Liver (tissue), 9 donors: ENCODE data around the gene SLC38A11. TPM values are rescaled to one million over a fixed set of nuclear protein-coding genes. Genes with fewer than 3 reads are reported as not detected.
A peak's percentile ranks its signal among the peaks of the same experiment; 100 is the strongest.

ENCODE experiments used
- DNase-seq: peaks from one replicate; pipeline ENCODE4 v3.0.0-alpha.2; 2017; ENCODE audit warnings: low spot score
- H3K27ac ChIP-seq, 2 donors: one replicate each; pipeline ENCODE4 v1.7.0; 2013; ENCODE audit warnings: inconsistent platforms in 2 of 2, low read length in 2 of 2, control low read depth in 1 of 2, low read depth in 1 of 2, mild to moderate bottlenecking in 1 of 2
- H3K27me3 ChIP-seq, 4 donors: one replicate each; pipeline versions ENCODE4 v1.6.1 to v1.7.0; 2013; ENCODE audit warnings: low read length in 3 of 4, inconsistent platforms in 1 of 4, mild to moderate bottlenecking in 1 of 4, moderate library complexity in 1 of 4; ENCODE audit not compliant: control insufficient read depth in 4 of 4, insufficient read depth in 4 of 4
- H3K36me3 ChIP-seq, 4 donors: one replicate each; pipeline versions ENCODE4 v1.6.1 to v1.7.0; 2013; ENCODE audit warnings: low read length in 3 of 4, mild to moderate bottlenecking in 3 of 4, low read depth in 1 of 4, moderate library complexity in 1 of 4; ENCODE audit not compliant: control insufficient read depth in 4 of 4, insufficient read depth in 3 of 4
- H3K4me1 ChIP-seq, 4 donors: one replicate each; pipeline versions ENCODE4 v1.6.1 to v1.7.0; 2013; ENCODE audit warnings: low read length in 3 of 4, mild to moderate bottlenecking in 3 of 4, moderate library complexity in 1 of 4; ENCODE audit not compliant: control insufficient read depth in 4 of 4, insufficient read depth in 4 of 4
- H3K4me3 ChIP-seq, 3 donors: one replicate each; pipeline versions ENCODE4 v1.6.1 to v1.7.0; 2013; ENCODE audit warnings: low read length in 3 of 3, control low read depth in 1 of 3, low read depth in 1 of 3, mild to moderate bottlenecking in 1 of 3
- H3K9ac ChIP-seq, 2 donors: one replicate each; pipeline ENCODE4 v1.7.0; 2013; ENCODE audit warnings: low read length in 2 of 2, mild to moderate bottlenecking in 2 of 2, moderate library complexity in 2 of 2, control low read depth in 1 of 2, low read depth in 1 of 2
- H3K9me3 ChIP-seq, 4 donors: one replicate each; pipeline versions ENCODE4 v1.6.1 to v1.7.0; 2013; ENCODE audit warnings: low read length in 3 of 4; ENCODE audit not compliant: control insufficient read depth in 4 of 4
- ATF3 ChIP-seq: IDR thresholded peaks from 2 replicates; pipeline ENCODE4 v1.6.1; 2016; ENCODE audit warnings: antibody characterized with exemption
- CTCF ChIP-seq: fragments of 150-350 bp; IDR thresholded peaks from 2 replicates; pipeline ENCODE4 v1.5.1; 2017; ENCODE audit warnings: improper control_type of control experiment, low read depth, low read length; ENCODE audit not compliant: missing input control
- FOXA1 ChIP-seq: IDR thresholded peaks from 2 replicates; pipeline ENCODE4 v1.6.1; 2016; ENCODE audit warnings: antibody characterized with exemption
- FOXA2 ChIP-seq: IDR thresholded peaks from 2 replicates; pipeline ENCODE4 v1.6.1; 2016; ENCODE audit warnings: antibody characterized with exemption
- GABPA ChIP-seq, 2 donors: IDR thresholded peaks in 1 of 2; conservative IDR thresholded peaks in 1 of 2; 2 replicates each; pipeline ENCODE4 v1.6.1; 2016; ENCODE audit warnings: antibody characterized with exemption in 2 of 2, mild to moderate bottlenecking in 1 of 2, moderate library complexity in 1 of 2
- HNF4A ChIP-seq, 2 donors: conservative IDR thresholded peaks; 2 replicates each; pipeline ENCODE4 v1.6.1; 2016; ENCODE audit warnings: antibody characterized with exemption in 2 of 2, mild to moderate bottlenecking in 2 of 2
- HNF4G ChIP-seq: IDR thresholded peaks from 2 replicates; pipeline ENCODE4 v1.6.1; 2016; ENCODE audit warnings: antibody characterized with exemption
- JUND ChIP-seq, 2 donors: IDR thresholded peaks; 2 replicates each; pipeline ENCODE4 v1.6.1; 2016; ENCODE audit warnings: antibody characterized with exemption in 2 of 2
- NR2F2 ChIP-seq: IDR thresholded peaks from 2 replicates; pipeline ENCODE4 v1.6.1; 2016; ENCODE audit warnings: antibody characterized with exemption
- RAD21 ChIP-seq, 2 donors: IDR thresholded peaks; 2 replicates each; pipeline ENCODE4 v1.6.1; 2016; ENCODE audit warnings: antibody characterized with exemption in 2 of 2, mild to moderate bottlenecking in 2 of 2
- REST ChIP-seq: IDR thresholded peaks from 2 replicates; pipeline ENCODE4 v1.6.1; 2016; ENCODE audit warnings: antibody characterized with exemption, mild to moderate bottlenecking
- RXRA ChIP-seq, 2 donors: IDR thresholded peaks; 2 replicates each; pipeline ENCODE4 v1.6.1; 2017 to 2018; ENCODE audit warnings: antibody characterized with exemption in 2 of 2, mild to moderate bottlenecking in 1 of 2
- SP1 ChIP-seq: IDR thresholded peaks from 2 replicates; pipeline ENCODE4 v1.6.1; 2018; ENCODE audit warnings: antibody characterized with exemption, mild to moderate bottlenecking
- TAF1 ChIP-seq: conservative IDR thresholded peaks from 2 replicates; pipeline ENCODE4 v1.6.1; 2016; ENCODE audit warnings: antibody characterized with exemption, mild to moderate bottlenecking
- YY1 ChIP-seq: IDR thresholded peaks from 2 replicates; pipeline ENCODE4 v1.6.1; 2016; ENCODE audit warnings: antibody characterized with exemption, mild to moderate bottlenecking
- ZBTB33 ChIP-seq: IDR thresholded peaks from 2 replicates; pipeline ENCODE4 v1.6.1; 2016; ENCODE audit warnings: antibody characterized with exemption
- WGBS: extraction: QIAGEN DNeasy Blood & Tissue Kit; methylation state at CpG from one replicate; pipeline ENCODE4 v1.1.7; 2013; 5-methylcytosine and 5-hydroxymethylcytosine counted together
- polyA plus RNA-seq, 2 donors: library from polyadenylated mRNA; stranded (reverse) in 1 of 2; unstranded in 1 of 2; fragments of 200-250 nt in 1 of 2; fragments of >200 nt in 1 of 2; fragmentation: Nextera tagmentation in 1 of 2; extraction: Ambion mirVana in 1 of 2; gene quantifications; one replicate each; pipeline versions ENCODE4 v1.2.1 to v1.2.3, GENCODE V29; 2013 to 2015
- total RNA-seq, 2 donors: library from RNA; depleted of rRNA; stranded (reverse); fragments of >200 nt; gene quantifications; one replicate each; pipeline ENCODE4 v1.2.3, GENCODE V29; 2014
- donor health status: healthy.
- donor health status: healthy.
- donor health status: healthy.
- donor health status: healthy.
- donor health status: healthy.

SLC38A11 gene
- total and polyA plus RNA-seq, 4 donors, result 0.54 to 3.3 (median 2.3) TPM

GRCh38 chr2:164879901-164880535 lies 75.3 kb downstream of the SLC38A11 start:
- TF ChIP-seq RXRA (IDR thresholded peaks at IDR 0.05), result peak in 1 of 2 donors; percentile 2
- no peak for TF ChIP-seq FOXA1
- Histone ChIP-seq H3K9me3 (no peaks in the 10 kb centered on the region), H3K27ac (no peak overlapping the region), H3K27me3 (no peaks in the 10 kb centered on the region), H3K9ac (no peak overlapping the region), H3K4me1 (peaks cover 3 to 42% (median 35%) of the 10 kb centered on the region in 4 donors), H3K36me3 (no peaks in the 10 kb centered on the region), H3K4me3 (no peak overlapping the region)
- DNase-seq, result no peak
- 45% methylated on average over 2 of the region's 2 CpGs for WGBS

GRCh38 chr2:164877927-164878326 lies 77.4 kb downstream of the SLC38A11 start:
- Histone ChIP-seq H3K36me3 (no peaks in the 10 kb centered on the region), H3K9ac (no peak overlapping the region), H3K27me3 (no peaks in the 10 kb centered on the region), H3K27ac (peak overlapping the region; percentile 75 to 76), H3K4me3 (no peak overlapping the region), H3K4me1 (peaks cover 5 to 49% (median 46%) of the 10 kb centered on the region in 4 donors), H3K9me3 (no peaks in the 10 kb centered on the region)
- DNase-seq, result no peak
- TF ChIP-seq HNF4A (conservative IDR thresholded peaks at IDR 0.05), result no peak
- TF ChIP-seq ATF3, result no peak
- TF ChIP-seq RXRA (IDR thresholded peaks at IDR 0.05), result no peak
- TF ChIP-seq ZBTB33, result no peak
- TF ChIP-seq HNF4G, result no peak
- no peak for TF ChIP-seq NR2F2
- no peak for TF ChIP-seq YY1
- no peak for TF ChIP-seq REST
- TF ChIP-seq TAF1, result no peak
- TF ChIP-seq FOXA1, result no peak
- TF ChIP-seq SP1, result no peak
- TF ChIP-seq CTCF, result no peak
- no peak for TF ChIP-seq JUND (IDR thresholded peaks at IDR 0.05)
- TF ChIP-seq RAD21 (IDR thresholded peaks at IDR 0.05), result no peak
- no peak for TF ChIP-seq FOXA2
- no peak for TF ChIP-seq GABPA (IDR thresholded peaks at IDR 0.05 in 1 of 2, conservative IDR thresholded peaks at IDR 0.05 in 1 of 2)
